ENCODE measurements around the gene TTC34. TPM values are rescaled to one million over a fixed set of nuclear protein-coding genes. Genes with fewer than 3 reads are reported as not detected.
A peak's percentile ranks its signal among the peaks of the same experiment; 100 is the strongest.

Gene TTC34
- total and polyA plus RNA-seq, 8 donors = 0.18 to 0.99 (median 0.44) TPM

GRCh38 chr1:2835650-2836159, 34.2 kb upstream of the TTC34 start:
- no peak for FAIRE-seq
- no peaks in the 10 kb centered on the region for H3K27me3 ChIP-seq

GRCh38 chr1:2834741-2835564, 33.5 kb upstream of the TTC34 start:
- no peaks in the 10 kb centered on the region for H3K9me3 ChIP-seq
- FAIRE-seq (no peak), ATAC-seq (no peak), DNase-seq (peak in 2 of 6 donors; percentile 36 to 42)
- WGBS, 2 donors = 65 to 69% methylated on average over 27 of the region's 27 CpGs
- H3K27me3 ChIP-seq = no peaks in the 10 kb centered on the region
- H3K27ac ChIP-seq = no peak overlapping the region
- H3K4me3 ChIP-seq = no peak overlapping the region
- intact Hi-C loops (cut with DNase I) = no loop called here
- H3K36me3 ChIP-seq = no peaks in the 10 kb centered on the region
- no peak for TF ChIP-seq CTCF (IDR thresholded peaks at IDR 0.05)
- no peaks in the 10 kb centered on the region for H3K4me1 ChIP-seq

More at GRCh38 chr1:2835650-2836159, 34.2 kb upstream of the TTC34 start:
- WGBS, 2 donors = 55 to 69% methylated on average over 10 of the region's 10 CpGs
- Histone ChIP-seq H3K9me3 (no peaks in the 10 kb centered on the region), H3K36me3 (no peaks in the 10 kb centered on the region), H3K27ac (no peak overlapping the region), H3K4me1 (no peaks in the 10 kb centered on the region), H3K4me3 (no peak overlapping the region)
- DNase-seq (peak in 2 of 6 donors; percentile 30 to 37), ATAC-seq (no peak)
- TF ChIP-seq CTCF (IDR thresholded peaks at IDR 0.05) = no peak
- intact Hi-C loops (cut with DNase I) = no loop called here

GRCh38 chr1:2834146-2834475, 32.6 kb upstream of the TTC34 start:
- H3K9me3 ChIP-seq = no peaks in the 10 kb centered on the region
- H3K27ac ChIP-seq = no peak overlapping the region
- 50 to 56% methylated on average over 15 of the region's 15 CpGs for WGBS, 2 donors
- DNase-seq (peak in 2 of 6 donors; percentile 37), FAIRE-seq (no peak), ATAC-seq (no peak)
- H3K27me3 ChIP-seq = no peaks in the 10 kb centered on the region
- H3K4me1 ChIP-seq = no peaks in the 10 kb centered on the region
- no peaks in the 10 kb centered on the region for H3K36me3 ChIP-seq
- no peak overlapping the region for H3K4me3 ChIP-seq
- TF ChIP-seq CTCF (IDR thresholded peaks at IDR 0.05) = no peak
- intact Hi-C loops (cut with DNase I) = no loop called here

- H3K9me3 ChIP-seq = no peaks in the 10 kb centered on the region
- no peaks in the 10 kb centered on the region for H3K36me3 ChIP-seq
- ATAC-seq = no peak
- no peaks in the 10 kb centered on the region for H3K4me1 ChIP-seq
- no peak for TF ChIP-seq CTCF (IDR thresholded peaks at IDR 0.05)
- DNase-seq = peak in 1 of 6 donors; percentile 41
- no peak for FAIRE-seq
- no peaks in the 10 kb centered on the region for H3K27me3 ChIP-seq
- intact Hi-C loops (cut with DNase I) = no loop called here
- H3K27ac ChIP-seq = no peak overlapping the region
- no peak overlapping the region for H3K4me3 ChIP-seq
- WGBS, 2 donors = 54 to 62% methylated on average over 20 of the region's 20 CpGs
Observed at GRCh38 chr1:2833454-2834145, 32.1 kb upstream of the TTC34 start.

All from pancreas (tissue), 10 donors.